GM23338 (cell line): ENCODE data around the gene NPB. TPM values are rescaled to one million over a fixed set of nuclear protein-coding genes. Genes with fewer than 3 reads are reported as not detected.

Experiments used
- ATAC-seq: fragments of 200-7000 bp; cut with Tn5 transposase; 3 replicates; pipeline ENCODE4 v1.9.1; 2020
- DNase-seq: peaks from one replicate; pipeline ENCODE4 v3.0.0-alpha.2; 2015; ENCODE audit warnings: low spot score
- H2AFZ ChIP-seq: fragments of 200-600 bp; sonication (generic); 2 replicates; pipeline ENCODE4 v1.8.0; 2016; ENCODE audit warnings: antibody characterized with exemption, mild to moderate bottlenecking, moderate library complexity
- H3F3A ChIP-seq: fragments of 200-600 bp; sonication (generic); replicated peaks from 2 replicates; pipeline ENCODE4 v1.8.0; 2017; ENCODE audit warnings: antibody characterized with exemption, mixed run types, low read depth
- H3K27ac ChIP-seq: fragments of 200-600 bp; sonication (generic); 2 replicates; pipeline ENCODE4 v1.6.1; 2016; ENCODE audit warnings: low read depth
- H3K27me3 ChIP-seq: fragments of 200-600 bp; sonication (generic); 2 replicates; pipeline ENCODE4 v1.8.0; 2016; ENCODE audit warnings: mild to moderate bottlenecking, mixed run types, moderate library complexity; ENCODE audit not compliant: insufficient read depth
- H3K36me3 ChIP-seq: fragments of 200-600 bp; sonication (generic); 2 replicates; pipeline ENCODE4 v1.8.0; 2016; ENCODE audit warnings: mild to moderate bottlenecking; ENCODE audit not compliant: insufficient read depth
- H3K4me1 ChIP-seq: fragments of 200-600 bp; sonication (generic); 2 replicates; pipeline ENCODE4 v1.8.0; 2016; ENCODE audit warnings: mild to moderate bottlenecking, moderate library complexity; ENCODE audit not compliant: insufficient read depth
- H3K4me2 ChIP-seq: fragments of 200-600 bp; sonication (generic); 2 replicates; pipeline ENCODE4 v1.7.1; 2017; ENCODE audit warnings: mixed run types
- H3K4me3 ChIP-seq: fragments of 200-600 bp; sonication (generic); 2 replicates; pipeline ENCODE4 v1.6.1; 2016; ENCODE audit warnings: mixed run types
- H3K79me2 ChIP-seq: fragments of 200-600 bp; sonication (generic); replicated peaks from 2 replicates; pipeline ENCODE4 v1.8.0; 2017; ENCODE audit warnings: mild to moderate bottlenecking; ENCODE audit not compliant: insufficient read depth
- H3K9me2 ChIP-seq: fragments of 200-600 bp; sonication (generic); 2 replicates; pipeline ENCODE4 v1.8.0; 2017; ENCODE audit not compliant: insufficient read depth
- H4K20me1 ChIP-seq: fragments of 200-600 bp; sonication (generic); replicated peaks from 2 replicates; pipeline ENCODE4 v1.8.0; 2017; ENCODE audit warnings: mild to moderate bottlenecking; ENCODE audit not compliant: insufficient read depth
- H3K27ac Mint-ChIP-seq: 2 replicates; pipeline ENCODE4 v1.8.0; 2020; ENCODE audit warnings: inconsistent platforms, mild to moderate bottlenecking, moderate library complexity, mixed read lengths
- H3K27me3 Mint-ChIP-seq: 3 replicates; pipeline ENCODE4 v1.8.0; 2022; ENCODE audit warnings: low read depth, mild to moderate bottlenecking, moderate library complexity, mixed read lengths, inconsistent platforms; ENCODE audit not compliant: insufficient read depth, poor library complexity
- H3K36me3 Mint-ChIP-seq: 3 replicates; pipeline ENCODE4 v1.8.0; 2021; ENCODE audit warnings: low read depth, mild to moderate bottlenecking, inconsistent platforms, moderate library complexity, mixed read lengths
- H3K4me1 Mint-ChIP-seq: 3 replicates; pipeline ENCODE4 v1.8.0; 2020; ENCODE audit warnings: mild to moderate bottlenecking, inconsistent platforms, mixed read lengths
- H3K4me3 Mint-ChIP-seq: 3 replicates; pipeline ENCODE4 v1.8.0; 2021; ENCODE audit warnings: moderate library complexity, mild to moderate bottlenecking, inconsistent platforms, mixed read lengths
- H3K9me3 Mint-ChIP-seq: 3 replicates; pipeline ENCODE4 v1.8.0; 2020; ENCODE audit warnings: moderate library complexity, mild to moderate bottlenecking, inconsistent platforms, mixed read lengths
- CREB1 ChIP-seq: fragments of 250-450 bp; sonication (Bioruptor Pico); IDR thresholded peaks from 2 replicates; pipeline ENCODE4 v1.5.0; 2020; ENCODE audit warnings: low read depth, mild to moderate bottlenecking, moderate library complexity
- CTCF ChIP-seq, 2 experiments: fragments of 200-600 bp in 1 of 2; sonication (generic) in 1 of 2; conservative IDR thresholded peaks; 2 replicates each; pipeline versions ENCODE4 v1.5.1 to v1.6.1; 2016 to 2017; ENCODE audit warnings: antibody characterized with exemption in 2 of 2, low read depth in 2 of 2, mild to moderate bottlenecking in 2 of 2, moderate library complexity in 1 of 2
- EZH2 ChIP-seq: fragments of 200-600 bp; sonication (generic); IDR thresholded peaks from one replicate; pipeline ENCODE4 v1.8.0; 2017; ENCODE audit warnings: antibody characterized with exemption, mild to moderate bottlenecking, low read depth; ENCODE audit not compliant: unreplicated experiment
- EZH2phosphoT487 ChIP-seq: fragments of 200-600 bp; sonication (generic); IDR thresholded peaks from one replicate; pipeline ENCODE4 v1.8.1; 2018; ENCODE audit warnings: antibody characterized with exemption; ENCODE audit not compliant: unreplicated experiment
- JUNB ChIP-seq: IDR thresholded peaks from one replicate; pipeline ENCODE4 v1.6.1; 2016; ENCODE audit warnings: antibody characterized with exemption; ENCODE audit not compliant: unreplicated experiment
- NANOG ChIP-seq: IDR thresholded peaks from 2 replicates; pipeline ENCODE4 v1.6.1; 2016; ENCODE audit warnings: antibody characterized with exemption, borderline replicate concordance
- POLR2AphosphoS5 ChIP-seq: IDR thresholded peaks from 2 replicates; pipeline ENCODE4 v1.6.1; 2016; ENCODE audit warnings: antibody characterized with exemption, low read depth
- REST ChIP-seq: IDR thresholded peaks from one replicate; pipeline ENCODE4 v1.6.1; 2018; ENCODE audit warnings: antibody characterized with exemption; ENCODE audit not compliant: unreplicated experiment
- STAT1 ChIP-seq: IDR thresholded peaks from one replicate; pipeline ENCODE4 v1.6.1; 2016; ENCODE audit warnings: antibody characterized with exemption; ENCODE audit not compliant: unreplicated experiment
- ZNF114 ChIP-seq: fragments of 250-450 bp; sonication (Bioruptor Pico); IDR thresholded peaks from 2 replicates; pipeline ENCODE4 v1.5.0; 2020; ENCODE audit warnings: mild to moderate bottlenecking, moderate library complexity
- ZNF462 ChIP-seq: fragments of 250-450 bp; sonication (Bioruptor Pico); IDR thresholded peaks from 2 replicates; pipeline ENCODE4 v1.5.0; 2020; ENCODE audit warnings: mild to moderate bottlenecking, moderate library complexity
- polyA plus RNA-seq: library from polyadenylated mRNA; unstranded; fragments of >200 nt; fragmentation: Nextera tagmentation; extraction: Ambion mirVana; gene quantifications from 2 replicates; pipeline ENCODE4 v1.2.1, GENCODE V29; 2016
- total RNA-seq: library from RNA; depleted of rRNA; stranded (reverse); fragments of >200 nt; shearing (Covaris generic); gene quantifications from 2 replicates; pipeline ENCODE4 v1.2.3, GENCODE V29; 2014

NPB gene
- total and polyA plus RNA-seq, 2 experiments from 2014 or later, result 3.6 to 3.8 TPM

GRCh38 chr17:81865733-81866439, 36.2 kb upstream of the NPB start (continued):
- TF ChIP-seq REST (no peak), POLR2AphosphoS5 (no peak), EZH2phosphoT487 (no peak), EZH2 (no peak)

- TF ChIP-seq ZNF462 (CRISPR knock-in tag) (no peak), STAT1 (no peak), CREB1 (CRISPR knock-in tag) (no peak), CTCF (conservative IDR thresholded peaks at IDR 0.05; ENCODE audit: low read depth in 2 of 2) (no peak), ZNF114 (CRISPR knock-in tag) (no peak), NANOG (no peak), JUNB (no peak)
- Mint-ChIP-seq H3K27ac (no peak overlapping the region), H3K9me3 (no peaks in the 10 kb centered on the region; the same call in 2 of the 3 replicates), H3K36me3 (peaks cover 31% of the 10 kb centered on the region), H3K4me3 (no peak overlapping the region), H3K27me3 (peaks cover 41% of the 10 kb centered on the region), H3K4me1 (peaks cover 31% of the 10 kb centered on the region)
- H2AFZ ChIP-seq, result no peak overlapping the region
- no peak overlapping the region for H3K4me3 ChIP-seq
- H3K4me1 ChIP-seq, result peaks cover 15% of the 10 kb centered on the region
- no peaks in the 10 kb centered on the region for H3K9me2 ChIP-seq
- H3K27me3 ChIP-seq, result no peaks in the 10 kb centered on the region
- peak overlapping the region; percentile 91; the same call in 1 of the 2 replicates for H3K27ac ChIP-seq
- H3K79me2 ChIP-seq, result peaks cover 35% of the 10 kb centered on the region
- DNase-seq (no peak), ATAC-seq (no peak)
- H3K36me3 ChIP-seq, result 0 out of 2 replicates have a peak, but pooled peaks cover 6% of the 10 kb centered on the region
- H3K4me2 ChIP-seq, result no peak overlapping the region
- peaks cover 65% of the 10 kb centered on the region for H3F3A ChIP-seq
- H4K20me1 ChIP-seq, result peaks cover 28% of the 10 kb centered on the region
Measured at GRCh38 chr17:81866440-81867169, 35.4 kb upstream of the NPB start.
